ENCODE data around the gene DUSP8. TPM values are rescaled to one million over a fixed set of nuclear protein-coding genes. Genes with fewer than 3 reads are reported as not detected.
"Not testable (repeated sequence)": the region's sequence is repeated elsewhere in the genome, so short reads cannot be mapped to it uniquely, and the experiment has no call there.

Gene DUSP8
- total RNA-seq (2014; rRNA removed; shearing (Covaris generic)): 0.71 and 0.83 TPM in 2 replicates

GRCh38 chr11:1572197-1573076 is at the start of gene DUSP8:
Gene DUSP8 (minus strand): TSS chr11:1572271. CDS start chr11:1565826, 6,445 bp downstream.
- Histone ChIP-seq H3K4me1 (no peaks in the 10 kb centered on the region; the same call in 1 of the 2 replicates), H3K9me3 (replicated peaks) (no peaks in the 10 kb centered on the region), H3K36me3 (no peaks in the 10 kb centered on the region), H3K27me3 (peaks cover 17% of the 10 kb centered on the region), H3K4me3 (peak within 1 kb of the TSS; percentile 69), H3K27ac (no peak within 1 kb of the TSS)
- DNase-seq: peak; percentile 89

GRCh38 chr11:1619449-1619848 is 47.4 kb upstream of the DUSP8 start:
- H3K4me3 ChIP-seq: no peak overlapping the region
- no peaks in the 10 kb centered on the region for H3K9me3 ChIP-seq (replicated peaks)
- no peak overlapping the region for H3K27ac ChIP-seq
- no peaks in the 10 kb centered on the region for H3K36me3 ChIP-seq
- H3K4me1 ChIP-seq: no peaks in the 10 kb centered on the region
- peaks cover under 1% of the 10 kb centered on the region; the same call in 1 of the 2 replicates for H3K27me3 ChIP-seq
- no peak for DNase-seq

- Histone ChIP-seq H3K27me3 (no peaks in the 10 kb centered on the region; the same call in 1 of the 2 replicates), H3K4me3 (no peak overlapping the region), H3K9me3 (replicated peaks) (no peaks in the 10 kb centered on the region), H3K4me1 (no peaks in the 10 kb centered on the region), H3K27ac (no peak overlapping the region), H3K36me3 (no peaks in the 10 kb centered on the region)
- no peak for DNase-seq
Measured at GRCh38 chr11:1618231-1618630, 46.2 kb upstream of the DUSP8 start.

- H3K36me3 ChIP-seq: no peaks in the 10 kb centered on the region
- H3K27me3 ChIP-seq: no peaks in the 10 kb centered on the region
- H3K4me1 ChIP-seq: no peaks in the 10 kb centered on the region
- no peaks in the 10 kb centered on the region for H3K9me3 ChIP-seq (replicated peaks)
- DNase-seq: no peak
- H3K4me3 ChIP-seq: no peak within 1 kb of the TSS
- H3K27ac ChIP-seq: no peak within 1 kb of the TSS
Measured at GRCh38 chr11:1608363-1608762, 36.3 kb upstream of the DUSP8 start, which contains the start of gene KRTAP5-3. Gene KRTAP5-3 (minus strand): TSS chr11:1608463. CDS start chr11:1608385, 78 bp downstream.

GRCh38 chr11:1607901-1608300 is 35.8 kb upstream of the DUSP8 start:
- H3K36me3 ChIP-seq; H3K4me1 ChIP-seq; H3K9me3 ChIP-seq (replicated peaks); H3K27me3 ChIP-seq; H3K27ac ChIP-seq; H3K4me3 ChIP-seq: not testable (repeated sequence)
- DNase-seq: peak in 1 of 2 experiments; percentile 50

GRCh38 chr11:1607156-1607845 is 35.2 kb upstream of the DUSP8 start:
- H3K4me1 ChIP-seq; H3K27me3 ChIP-seq; H3K9me3 ChIP-seq (replicated peaks); H3K4me3 ChIP-seq; H3K27ac ChIP-seq; H3K36me3 ChIP-seq: not testable (repeated sequence)
- peak; percentile 44 to 45 for DNase-seq

- H3K4me3 ChIP-seq; H3K4me1 ChIP-seq; H3K27me3 ChIP-seq; H3K9me3 ChIP-seq (replicated peaks); DNase-seq; H3K27ac ChIP-seq; H3K36me3 ChIP-seq: not testable (repeated sequence)
Measured at GRCh38 chr11:1605923-1606322, 33.9 kb upstream of the DUSP8 start.

- DNase-seq: no peak
- no peak overlapping the region for H3K27ac ChIP-seq
- H3K4me1 ChIP-seq: no peaks in the 10 kb centered on the region
- no peaks in the 10 kb centered on the region for H3K36me3 ChIP-seq
- H3K9me3 ChIP-seq (replicated peaks): no peaks in the 10 kb centered on the region
- no peaks in the 10 kb centered on the region for H3K27me3 ChIP-seq
- H3K4me3 ChIP-seq: no peak overlapping the region
Measured at GRCh38 chr11:1604711-1605110, 32.6 kb upstream of the DUSP8 start.

GRCh38 chr11:1604181-1604580 is 32.1 kb upstream of the DUSP8 start:
- DNase-seq: no peak
- H3K4me3 ChIP-seq: no peak overlapping the region
- no peak overlapping the region for H3K27ac ChIP-seq
- H3K4me1 ChIP-seq: no peaks in the 10 kb centered on the region
- H3K27me3 ChIP-seq: no peaks in the 10 kb centered on the region
- H3K9me3 ChIP-seq (replicated peaks): no peaks in the 10 kb centered on the region
- H3K36me3 ChIP-seq: no peaks in the 10 kb centered on the region

- Histone ChIP-seq H3K4me3 (no peak overlapping the region), H3K36me3 (no peaks in the 10 kb centered on the region), H3K9me3 (replicated peaks) (no peaks in the 10 kb centered on the region), H3K27me3 (no peaks in the 10 kb centered on the region), H3K27ac (no peak overlapping the region), H3K4me1 (no peaks in the 10 kb centered on the region)
- DNase-seq: no peak
Measured at GRCh38 chr11:1603629-1604028, 31.6 kb upstream of the DUSP8 start.

GRCh38 chr11:1601663-1602062 is 29.6 kb upstream of the DUSP8 start:
- H3K27me3 ChIP-seq; H3K36me3 ChIP-seq; H3K9me3 ChIP-seq (replicated peaks); H3K27ac ChIP-seq; H3K4me1 ChIP-seq; DNase-seq; H3K4me3 ChIP-seq: not testable (repeated sequence)

GRCh38 chr11:1600626-1601025 is 28.6 kb upstream of the DUSP8 start:
- DNase-seq: no peak
- no peaks in the 10 kb centered on the region for H3K36me3 ChIP-seq

GRCh38 chr11:1598816-1599215 is 26.7 kb upstream of the DUSP8 start:
- Histone ChIP-seq H3K4me3 (no peak overlapping the region), H3K27me3 (peaks cover 2% of the 10 kb centered on the region; the same call in 1 of the 2 replicates), H3K9me3 (replicated peaks) (no peaks in the 10 kb centered on the region), H3K27ac (no peak overlapping the region), H3K36me3 (no peaks in the 10 kb centered on the region), H3K4me1 (no peaks in the 10 kb centered on the region)
- DNase-seq: no peak

More at GRCh38 chr11:1600626-1601025, 28.6 kb upstream of the DUSP8 start:
- H3K9me3 ChIP-seq (replicated peaks): no peaks in the 10 kb centered on the region
- no peak overlapping the region for H3K4me3 ChIP-seq
- no peaks in the 10 kb centered on the region for H3K27me3 ChIP-seq
- H3K4me1 ChIP-seq: no peaks in the 10 kb centered on the region
- no peak overlapping the region for H3K27ac ChIP-seq

- not testable (repeated sequence) for DNase-seq; H3K36me3 ChIP-seq; H3K9me3 ChIP-seq (replicated peaks); H3K27me3 ChIP-seq; H3K4me1 ChIP-seq; H3K27ac ChIP-seq; H3K4me3 ChIP-seq
Measured at GRCh38 chr11:1598406-1598805, 26.3 kb upstream of the DUSP8 start.

GRCh38 chr11:1597994-1598380 is 25.9 kb upstream of the DUSP8 start, which contains the start of gene KRTAP5-2:
Gene KRTAP5-2 (minus strand): TSS chr11:1598294. CDS start chr11:1598250, 44 bp downstream.
- H3K4me1 ChIP-seq: no peaks in the 10 kb centered on the region

More at GRCh38 chr11:1597994-1598380, 25.9 kb upstream of the DUSP8 start, which contains the start of gene KRTAP5-2:
- no peak within 1 kb of the TSS for H3K27ac ChIP-seq
- no peak within 1 kb of the TSS for H3K4me3 ChIP-seq
- no peaks in the 10 kb centered on the region for H3K9me3 ChIP-seq (replicated peaks)
- H3K36me3 ChIP-seq: no peaks in the 10 kb centered on the region
- H3K27me3 ChIP-seq: peaks cover 5% of the 10 kb centered on the region; the same call in 1 of the 2 replicates
- no peak for DNase-seq
